GM19193 (cell line): ENCODE data around the gene KLHDC10.

Experiments used
- POLR2A ChIP-seq: IDR thresholded peaks from 4 replicates; pipeline ENCODE4 v1.6.1; 2011; ENCODE audit not compliant: insufficient read depth, insufficient read length; ENCODE audit errors: extremely low read depth

Gene KLHDC10

GRCh38 chr7:130107949-130108674, 37.8 kb downstream of the KLHDC10 start:
- TF ChIP-seq POLR2A = no peak

- TF ChIP-seq POLR2A = no peak
Measured at GRCh38 chr7:130108809-130109208, 38.5 kb downstream of the KLHDC10 start.

- TF ChIP-seq POLR2A = no peak
Measured at GRCh38 chr7:130112093-130112492, 41.8 kb downstream of the KLHDC10 start.

DNA sequence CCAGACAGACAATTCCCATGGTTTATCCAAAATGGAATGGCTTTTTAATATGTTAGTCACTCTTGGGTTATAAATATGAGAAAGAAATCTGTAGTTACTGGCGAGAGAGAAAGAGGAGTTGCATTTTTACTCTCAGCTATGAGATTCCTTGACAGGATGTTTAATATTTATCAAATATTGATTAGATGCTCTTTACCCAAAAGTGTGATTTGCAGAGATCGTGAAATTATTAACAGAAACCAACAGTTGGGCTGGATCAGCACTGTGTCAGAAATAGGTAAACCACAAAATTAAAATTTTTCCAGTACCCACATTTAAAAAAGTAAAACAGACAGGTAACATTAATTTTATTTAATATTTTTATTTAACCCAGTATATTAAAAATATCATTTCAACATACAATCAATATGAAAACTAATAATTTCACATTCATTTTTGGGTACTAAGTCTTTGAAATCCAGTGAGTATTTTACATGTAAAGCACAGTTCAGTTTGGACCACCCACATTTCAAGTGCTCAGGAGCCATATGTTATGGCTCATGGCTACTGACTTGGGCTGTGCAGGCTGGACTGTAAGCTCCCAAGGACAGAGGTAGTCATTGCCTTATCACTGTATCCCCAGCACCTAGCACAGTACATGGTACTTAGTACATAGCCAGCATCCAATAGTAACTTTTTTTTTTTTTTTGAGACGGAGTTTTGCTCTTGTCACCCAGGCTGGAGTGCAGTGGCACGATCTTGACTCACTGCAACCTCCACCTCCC, 42.5 kb downstream of the KLHDC10 start:
- TF ChIP-seq POLR2A = no peak

- no peak for TF ChIP-seq POLR2A
Measured at GRCh38 chr7:130113887-130114286, 43.6 kb downstream of the KLHDC10 start.

GRCh38 chr7:130114374-130114773, 44.0 kb downstream of the KLHDC10 start:
- TF ChIP-seq POLR2A = no peak

- TF ChIP-seq POLR2A = no peak
Measured at GRCh38 chr7:130114776-130115175, 44.4 kb downstream of the KLHDC10 start.

DNA sequence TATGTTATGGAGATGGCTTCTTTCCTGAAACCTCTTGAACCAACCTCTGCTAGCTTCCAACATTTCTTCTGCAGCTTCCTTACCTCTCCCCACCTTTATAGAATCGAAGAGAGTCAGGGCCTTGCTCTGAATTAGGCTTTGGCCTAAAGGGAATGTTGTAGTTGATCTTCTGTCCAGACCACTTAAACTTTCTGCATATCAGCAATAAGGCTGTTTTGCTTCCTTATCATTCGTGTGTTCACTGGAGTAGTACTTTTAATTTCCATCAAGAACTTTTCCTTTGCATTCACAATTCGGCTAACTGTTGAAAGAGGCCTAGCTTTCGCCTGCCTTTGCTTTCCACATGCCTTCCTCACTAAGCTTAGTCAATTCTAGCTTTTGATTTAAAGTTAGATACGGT, 48.0 kb downstream of the KLHDC10 start:
- no peak for TF ChIP-seq POLR2A

DNA sequence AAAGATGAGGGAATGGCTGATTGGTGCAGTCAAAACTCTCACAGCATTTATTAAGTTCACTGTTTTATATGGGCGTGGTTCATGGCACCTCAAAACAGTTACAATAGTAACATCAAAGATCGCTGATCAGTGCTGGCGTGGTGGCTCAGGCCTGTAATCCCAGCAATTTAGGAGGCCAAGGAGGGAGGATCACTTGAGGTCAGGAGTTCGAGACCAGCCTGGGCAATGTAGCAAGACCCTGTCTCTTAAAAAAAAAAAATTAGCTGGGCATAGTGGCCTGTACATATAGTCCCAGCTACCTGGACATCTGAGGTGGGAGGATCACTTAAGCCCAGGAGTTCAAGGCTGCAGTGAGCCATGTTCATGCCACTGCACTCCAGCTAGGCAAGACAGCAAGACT, 48.5 kb downstream of the KLHDC10 start:
- TF ChIP-seq POLR2A = no peak

DNA sequence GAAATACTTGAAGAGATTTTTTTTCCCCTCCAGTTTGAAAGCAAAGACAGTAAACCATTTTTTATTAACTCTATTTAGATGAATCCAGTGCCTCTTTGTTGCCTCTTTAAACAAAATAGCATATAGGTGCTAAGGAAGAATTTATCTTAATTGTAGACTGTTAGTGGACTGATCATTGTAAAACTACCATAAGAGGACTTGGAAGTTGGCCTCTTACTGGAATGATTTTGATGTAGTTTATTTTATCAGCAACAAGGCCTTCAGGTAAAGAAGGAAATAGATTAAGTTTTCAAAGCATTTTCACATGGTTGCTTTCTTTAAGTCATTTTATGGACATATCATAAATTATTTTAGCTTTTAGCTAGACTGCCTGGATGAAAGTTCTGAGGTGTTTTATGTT, 53.2 kb downstream of the KLHDC10 start:
- no peak for TF ChIP-seq POLR2A

DNA sequence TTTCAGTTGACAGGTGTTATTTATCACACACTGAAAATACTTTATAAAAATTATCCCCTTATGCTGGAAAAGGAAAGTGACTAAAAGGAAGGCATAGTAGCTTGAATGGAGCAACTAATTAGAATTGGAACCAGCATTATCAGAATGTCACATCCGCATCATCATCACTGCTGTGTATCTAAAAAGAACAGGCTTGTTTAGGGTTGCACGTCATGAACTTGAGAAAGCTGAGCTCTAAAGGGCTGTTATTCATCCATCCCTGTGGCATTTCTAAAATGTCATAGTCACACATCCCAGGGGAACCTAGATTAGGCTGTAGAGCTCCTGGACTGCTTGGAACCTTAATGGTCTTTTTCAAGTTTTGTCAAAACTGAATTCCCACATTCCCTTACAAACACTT, 54.4 kb downstream of the KLHDC10 start:
- no peak for TF ChIP-seq POLR2A

DNA sequence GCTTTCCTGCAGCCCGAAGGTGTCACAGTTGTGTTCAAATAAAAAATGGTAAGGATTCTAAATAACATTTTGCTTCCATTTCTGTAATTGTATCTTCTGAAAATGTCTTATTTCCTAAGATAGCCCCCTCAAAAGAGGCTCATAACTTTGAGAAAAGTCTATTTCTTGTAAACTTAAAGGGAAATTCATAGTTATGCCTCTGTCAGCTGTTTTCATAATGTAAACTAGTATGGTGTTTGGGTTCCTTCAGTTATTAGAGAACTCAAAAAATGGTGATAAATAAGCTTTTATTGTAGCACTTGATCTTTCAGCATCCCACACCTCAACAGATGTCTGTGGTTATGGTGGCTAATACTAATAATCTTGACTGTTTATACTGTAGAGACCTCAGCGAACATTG, 57.1 kb downstream of the KLHDC10 start:
- TF ChIP-seq POLR2A = no peak

GRCh38 chr7:130127821-130128317, 57.5 kb downstream of the KLHDC10 start:
- no peak for TF ChIP-seq POLR2A

DNA sequence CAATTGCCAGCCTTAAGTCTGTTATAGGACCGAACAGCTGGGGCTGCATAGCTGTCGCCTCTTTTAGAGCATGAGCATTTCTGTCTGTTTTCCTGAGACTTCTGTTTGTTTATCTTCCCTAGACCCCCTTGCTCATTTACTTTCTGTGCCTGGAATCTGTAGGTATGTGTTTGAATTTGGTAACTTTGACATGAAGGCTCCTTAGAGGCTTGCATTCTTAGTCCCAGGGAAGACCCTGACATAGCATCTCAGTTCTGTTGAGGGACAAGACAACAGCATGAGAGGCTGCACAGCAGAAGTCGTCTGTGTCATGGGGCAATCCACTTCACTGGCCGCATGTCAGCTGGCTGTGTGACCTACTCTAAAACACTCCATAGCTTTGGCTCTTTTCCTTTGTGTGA, 58.7 kb downstream of the KLHDC10 start:
- TF ChIP-seq POLR2A = no peak

GRCh38 chr7:130131191-130131834, 61.0 kb downstream of the KLHDC10 start:
- TF ChIP-seq POLR2A = no peak
